Esophagus squamous epithelium (tissue), 5 donors: ENCODE measurements around the gene SPAG9. TPM values are rescaled to one million over a fixed set of nuclear protein-coding genes. Genes with fewer than 3 reads are reported as not detected.

Source experiments
- DNase-seq: peaks from one replicate; lab custom pipeline; 2025; lab: John Stamatoyannopoulos, UW
- H3K27ac ChIP-seq, 4 donors: fragments of 200-600 bp; sonication (generic); one replicate each; pipeline ENCODE4 v1.5.1; 2016 to 2019; ENCODE audit warnings: mild to moderate bottlenecking in 1 of 4
- H3K27me3 ChIP-seq, 4 donors: fragments of 200-600 bp; sonication (generic); 1 replicate in 3 of 4; 2 replicates in 1 of 4; pipeline versions ENCODE4 v1.5.1 to v1.6.0; 2017 to 2021; ENCODE audit warnings: antibody characterized with exemption in 1 of 4
- H3K36me3 ChIP-seq, 3 donors: fragments of 200-600 bp; sonication (generic); one replicate each; pipeline ENCODE4 v1.5.1; 2016 to 2019
- H3K4me1 ChIP-seq, 3 donors: fragments of 200-600 bp; sonication (generic); one replicate each; pipeline ENCODE4 v1.5.1; 2017 to 2019
- H3K4me3 ChIP-seq, 4 donors: fragments of 200-600 bp; sonication (generic); 1 replicate in 3 of 4; 2 replicates in 1 of 4; pipeline ENCODE4 v1.5.1; 2016 to 2019; ENCODE audit warnings: mild to moderate bottlenecking in 2 of 4, moderate library complexity in 1 of 4
- H3K9me3 ChIP-seq, 3 donors: fragments of 200-600 bp; sonication (generic); one replicate each; pipeline ENCODE4 v1.5.1; 2016 to 2019
- CTCF ChIP-seq, 6 experiments: fragments of 450-650 bp in 4 of 6; fragments of 200-600 bp in 2 of 6; sonication (generic) in 2 of 6; IDR thresholded peaks; one replicate each; pipeline ENCODE4 v1.5.1; 2016 to 2019; ENCODE audit warnings: antibody characterized with exemption in 6 of 6, mild to moderate bottlenecking in 4 of 6, moderate library complexity in 4 of 6
- POLR2A ChIP-seq, 4 donors: fragments of 450-650 bp; IDR thresholded peaks; one replicate each; pipeline ENCODE4 v1.6.1; 2017; ENCODE audit warnings: antibody characterized with exemption in 4 of 4, mild to moderate bottlenecking in 4 of 4, moderate library complexity in 3 of 4
- WGBS, 2 donors: methylation state at CpG; one replicate each; pipeline ENCODE4 v1.1.5; 2018; 5-methylcytosine and 5-hydroxymethylcytosine counted together
- intact Hi-C: fragments of 100-400 bp; cut with DNase I; formaldehyde crosslinking; loops from one replicate; pipeline ENCODE4 v1.15.0; 2022
- total RNA-seq, 4 donors: library from RNA; depleted of rRNA; stranded (reverse); fragments of >200 nt; gene quantifications; one replicate each; pipeline ENCODE4 v1.1.0, GENCODE V29; 2016
- donor health status: DM: yes; HTN: yes; CAD: no.

The SPAG9 gene
- total RNA-seq, 4 donors from 2014 or later = 25.6 to 88.5 (median 49.9) TPM

- no peaks in the 10 kb centered on the region for H3K27me3 ChIP-seq
- no peak for DNase-seq
- WGBS, 2 donors = 87 to 89% methylated on average over 7 of the region's 7 CpGs
- TF ChIP-seq CTCF (IDR thresholded peaks at IDR 0.05) (no peak), POLR2A (IDR thresholded peaks at IDR 0.05) (no peak)
- H3K9me3 ChIP-seq = no peaks in the 10 kb centered on the region
- peaks cover 0 to 54% (median 0%) of the 10 kb centered on the region in 3 donors for H3K4me1 ChIP-seq
- peaks cover 0 to 12% (median 0%) of the 10 kb centered on the region in 3 donors for H3K36me3 ChIP-seq
- intact Hi-C loops = no loop called here
- no peak overlapping the region for H3K27ac ChIP-seq
- H3K4me3 ChIP-seq = no peak overlapping the region
These were observed 75.7 kb downstream of the SPAG9 start for GRCh38 chr17:51044976-51045375.

DNA sequence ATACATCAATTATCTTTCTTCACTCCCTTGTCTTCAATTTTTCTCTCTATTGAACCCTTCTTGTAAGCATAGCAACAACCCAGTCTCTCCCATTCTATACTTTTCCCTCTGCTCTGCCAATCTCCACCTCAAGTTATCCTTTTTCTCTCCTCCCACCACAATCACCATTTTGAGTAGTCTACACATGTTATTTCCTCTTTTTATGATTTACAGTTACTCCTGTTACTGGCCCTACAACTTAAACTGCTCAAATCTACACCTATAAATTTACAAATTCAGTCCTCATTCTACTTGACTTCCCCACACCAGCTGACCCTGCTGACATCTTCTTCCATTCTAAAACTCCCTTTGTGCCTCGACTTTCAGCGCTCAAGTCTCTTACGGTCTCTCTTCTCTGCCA, 84.6 kb downstream of the SPAG9 start:
- Histone ChIP-seq H3K4me1 (peaks cover 0 to 19% (median 0%) of the 10 kb centered on the region in 3 donors), H3K9me3 (no peaks in the 10 kb centered on the region), H3K4me3 (no peak overlapping the region), H3K27me3 (no peaks in the 10 kb centered on the region), H3K36me3 (peaks cover 0 to 37% (median 0%) of the 10 kb centered on the region in 3 donors), H3K27ac (no peak overlapping the region)
- no peak for DNase-seq
- 90 to 94% methylated on average over 3 of the region's 3 CpGs for WGBS, 2 donors
- TF ChIP-seq CTCF (IDR thresholded peaks at IDR 0.05) (no peak), POLR2A (IDR thresholded peaks at IDR 0.05) (no peak)
- intact Hi-C loops = no loop called here

- TF ChIP-seq CTCF (IDR thresholded peaks at IDR 0.05) = no peak
- intact Hi-C loops = no loop called here
- H3K4me1 ChIP-seq = peaks cover 0 to 20% (median 0%) of the 10 kb centered on the region in 3 donors
- no peaks in the 10 kb centered on the region for H3K27me3 ChIP-seq
- H3K9me3 ChIP-seq = no peaks in the 10 kb centered on the region
- H3K27ac ChIP-seq = no peak overlapping the region
- no peak for DNase-seq
- H3K36me3 ChIP-seq = peaks cover 0 to 33% (median 0%) of the 10 kb centered on the region in 3 donors
- H3K4me3 ChIP-seq = no peak overlapping the region
These were observed 85.2 kb downstream of the SPAG9 start for GRCh38 chr17:51035431-51035830.

DNA sequence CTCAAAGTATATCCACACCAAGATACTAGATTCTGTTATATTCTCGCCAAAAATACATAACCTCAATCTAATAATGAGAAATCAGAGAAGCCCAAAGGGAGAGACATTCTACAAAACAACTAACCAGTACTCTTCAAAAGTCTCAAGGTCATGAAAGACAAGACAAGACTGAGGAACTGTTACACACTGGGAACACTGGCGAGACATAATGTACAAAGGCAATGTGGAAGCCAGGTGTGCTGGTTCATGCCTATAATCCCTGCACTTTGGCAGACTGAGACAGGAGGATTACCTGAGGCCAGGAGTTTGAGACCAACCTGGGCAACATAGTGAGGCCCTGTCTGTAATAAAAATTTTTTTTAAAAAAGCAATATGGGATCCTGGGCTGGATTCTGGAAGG, 85.9 kb downstream of the SPAG9 start:
- WGBS, 2 donors = 90 to 93% methylated on average over 2 of the region's 2 CpGs
- Histone ChIP-seq H3K27ac (no peak overlapping the region), H3K4me1 (peaks cover 0 to 26% (median 0%) of the 10 kb centered on the region in 3 donors), H3K9me3 (no peaks in the 10 kb centered on the region), H3K36me3 (peaks cover 0 to 27% (median 0%) of the 10 kb centered on the region in 3 donors), H3K27me3 (no peaks in the 10 kb centered on the region), H3K4me3 (no peak overlapping the region)
- intact Hi-C loops = no loop called here
- TF ChIP-seq CTCF (IDR thresholded peaks at IDR 0.05) (no peak), POLR2A (IDR thresholded peaks at IDR 0.05) (no peak)
- DNase-seq = no peak

GRCh38 chr17:51032850-51033249, 87.8 kb downstream of the SPAG9 start:
- H3K9me3 ChIP-seq = no peaks in the 10 kb centered on the region
- intact Hi-C loops = no loop called here
- no peaks in the 10 kb centered on the region for H3K27me3 ChIP-seq
- H3K27ac ChIP-seq = no peak overlapping the region
- peaks cover 0 to 34% (median 4%) of the 10 kb centered on the region in 3 donors for H3K4me1 ChIP-seq
- H3K4me3 ChIP-seq = no peak overlapping the region
- 86 to 88% methylated on average over 4 of the region's 4 CpGs for WGBS, 2 donors
- H3K36me3 ChIP-seq = peaks cover 0 to 11% (median 0%) of the 10 kb centered on the region in 3 donors
- no peak for DNase-seq
- no peak for TF ChIP-seq CTCF (IDR thresholded peaks at IDR 0.05)
